Lower leg skin (tissue), 3 donors: ENCODE data around the gene CCDC175.

ENCODE experiments used
- POLR2A ChIP-seq, 2 donors: fragments of 450-650 bp; IDR thresholded peaks; one replicate each; pipeline ENCODE4 v1.6.1; 2016 to 2017; ENCODE audit warnings: antibody characterized with exemption in 2 of 2, mild to moderate bottlenecking in 1 of 2, moderate library complexity in 1 of 2
- TF ChIP-seq, protein P1 (sequence below), 3 donors: fragments of 450-650 bp; IDR thresholded peaks; one replicate each; pipeline ENCODE4 v1.5.1; 2016; ENCODE audit warnings: antibody characterized with exemption in 3 of 3, mild to moderate bottlenecking in 3 of 3, moderate library complexity in 2 of 3

DNA sequence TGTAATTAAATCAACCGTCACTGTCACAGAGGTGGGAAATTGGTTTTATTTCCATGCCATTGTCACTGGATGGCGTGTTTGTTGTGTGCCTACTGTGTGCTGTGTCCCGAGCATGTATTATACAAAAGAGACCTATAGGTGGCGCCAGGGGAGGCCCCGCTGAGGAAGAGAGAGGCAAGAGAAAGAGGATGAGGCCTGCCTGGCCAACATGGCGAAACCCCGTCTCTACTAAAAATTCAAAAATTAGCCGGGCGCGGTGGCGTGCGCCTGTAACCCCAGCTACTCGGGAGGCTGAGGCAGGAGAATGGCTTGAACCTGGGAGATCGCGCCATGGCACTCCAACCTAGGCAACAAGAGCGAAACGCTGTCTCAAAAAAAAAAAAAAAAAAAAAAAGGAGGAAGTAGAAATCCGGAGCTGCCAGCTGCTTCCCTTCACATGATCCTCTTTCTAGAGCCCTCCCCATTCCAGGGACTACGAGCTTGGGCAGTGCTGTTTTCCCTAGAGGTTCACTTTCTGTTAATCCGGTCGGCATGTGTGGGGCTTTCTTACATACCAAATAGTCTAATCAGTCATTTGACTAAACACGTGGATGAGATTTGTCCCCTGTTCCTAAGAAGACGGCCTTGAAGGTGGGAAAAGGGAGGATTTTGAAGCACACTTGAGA lies 6.4 kb upstream of the CCDC175 start:
- TF ChIP-seq, protein P1, sequence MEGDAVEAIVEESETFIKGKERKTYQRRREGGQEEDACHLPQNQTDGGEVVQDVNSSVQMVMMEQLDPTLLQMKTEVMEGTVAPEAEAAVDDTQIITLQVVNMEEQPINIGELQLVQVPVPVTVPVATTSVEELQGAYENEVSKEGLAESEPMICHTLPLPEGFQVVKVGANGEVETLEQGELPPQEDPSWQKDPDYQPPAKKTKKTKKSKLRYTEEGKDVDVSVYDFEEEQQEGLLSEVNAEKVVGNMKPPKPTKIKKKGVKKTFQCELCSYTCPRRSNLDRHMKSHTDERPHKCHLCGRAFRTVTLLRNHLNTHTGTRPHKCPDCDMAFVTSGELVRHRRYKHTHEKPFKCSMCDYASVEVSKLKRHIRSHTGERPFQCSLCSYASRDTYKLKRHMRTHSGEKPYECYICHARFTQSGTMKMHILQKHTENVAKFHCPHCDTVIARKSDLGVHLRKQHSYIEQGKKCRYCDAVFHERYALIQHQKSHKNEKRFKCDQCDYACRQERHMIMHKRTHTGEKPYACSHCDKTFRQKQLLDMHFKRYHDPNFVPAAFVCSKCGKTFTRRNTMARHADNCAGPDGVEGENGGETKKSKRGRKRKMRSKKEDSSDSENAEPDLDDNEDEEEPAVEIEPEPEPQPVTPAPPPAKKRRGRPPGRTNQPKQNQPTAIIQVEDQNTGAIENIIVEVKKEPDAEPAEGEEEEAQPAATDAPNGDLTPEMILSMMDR (IDR thresholded peaks at IDR 0.05), result no peak
- no peak for TF ChIP-seq POLR2A (IDR thresholded peaks at IDR 0.05)
